Inflammatory macrophage (primary cell): Measurements from ENCODE around the gene PIGP.
"Not testable (repeated sequence)": the region's sequence is repeated elsewhere in the genome, so short reads cannot be mapped to it uniquely, and the experiment has no call there.

Experiments used
- DNase-seq, 2 donors: peaks; one replicate each; pipeline ENCODE4 v3.0.0-alpha.2; 2020 to 2022

The PIGP gene

GRCh38 chr21:37041706-37042271 is 31.1 kb downstream of the PIGP start:
- DNase-seq: no peak

DNA sequence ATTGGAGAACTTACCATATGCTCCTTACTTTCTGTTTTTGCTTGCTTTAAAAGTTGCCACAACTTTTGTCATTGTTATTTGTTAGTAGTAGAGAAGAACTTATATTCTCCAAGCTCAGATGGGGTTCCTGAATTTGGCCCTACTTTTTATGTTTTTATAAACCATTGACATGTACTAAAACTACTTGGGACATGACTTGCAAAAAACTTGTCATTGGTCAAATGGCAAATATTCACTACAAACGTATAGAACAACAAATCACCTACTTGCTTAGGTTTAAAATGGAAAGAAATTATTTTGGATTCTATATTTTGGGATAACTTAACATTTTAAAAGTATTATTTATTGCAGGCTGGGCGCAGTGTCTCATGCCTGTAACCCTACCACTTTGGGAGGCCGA is 32.7 kb downstream of the PIGP start:
- no peak for DNase-seq

DNA sequence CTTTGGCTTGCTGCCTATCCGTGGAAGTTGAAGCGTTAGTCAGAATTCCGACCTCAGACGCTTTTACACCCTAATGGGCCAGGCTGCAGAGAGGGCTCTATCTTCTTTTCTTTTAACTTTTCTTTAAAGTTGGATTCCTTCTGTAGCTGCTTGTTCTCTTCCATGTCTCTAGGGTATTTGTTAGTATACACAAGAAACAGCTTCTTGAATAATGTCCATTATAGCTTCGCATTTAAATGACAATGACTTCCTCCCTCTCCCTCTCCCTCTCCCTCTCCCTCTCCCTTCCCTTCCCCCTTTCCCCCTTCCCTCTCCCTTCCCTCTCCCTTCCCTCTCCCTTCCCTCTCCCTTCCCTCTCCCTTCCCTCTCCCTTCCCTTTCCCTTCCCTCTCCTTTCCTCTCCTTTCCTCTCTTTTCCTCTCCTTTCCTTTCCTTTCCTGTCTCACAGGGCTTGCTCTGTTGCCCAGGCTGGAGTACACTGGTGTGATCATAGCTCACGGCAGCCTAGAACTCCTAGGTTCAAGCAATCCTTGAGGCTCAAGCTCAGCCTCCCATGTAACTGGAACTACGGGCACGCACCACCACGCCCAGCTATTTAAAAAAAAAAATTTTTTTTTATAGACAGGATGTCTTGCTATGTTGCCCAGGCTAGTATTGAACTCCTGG is 33.3 kb downstream of the PIGP start:
- no peak for DNase-seq

DNA sequence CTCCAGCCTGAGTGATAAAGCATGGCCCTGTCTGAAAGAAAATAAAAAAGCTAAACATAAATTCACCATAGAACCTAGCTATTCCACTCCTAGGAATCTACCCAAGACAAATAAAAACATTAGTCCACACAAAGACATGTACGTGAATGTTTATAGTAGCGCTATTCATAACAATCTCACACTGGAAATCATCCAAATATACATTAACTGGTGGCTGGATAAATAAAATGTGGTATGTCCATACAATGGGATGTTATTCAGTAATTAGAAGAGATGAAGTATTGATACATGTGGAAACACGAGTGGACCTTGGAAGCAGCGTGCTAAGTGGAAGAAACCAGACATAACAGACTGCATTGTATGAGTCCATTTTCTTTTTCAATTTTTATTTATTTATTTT is 36.7 kb downstream of the PIGP start:
- no peak for DNase-seq

DNA sequence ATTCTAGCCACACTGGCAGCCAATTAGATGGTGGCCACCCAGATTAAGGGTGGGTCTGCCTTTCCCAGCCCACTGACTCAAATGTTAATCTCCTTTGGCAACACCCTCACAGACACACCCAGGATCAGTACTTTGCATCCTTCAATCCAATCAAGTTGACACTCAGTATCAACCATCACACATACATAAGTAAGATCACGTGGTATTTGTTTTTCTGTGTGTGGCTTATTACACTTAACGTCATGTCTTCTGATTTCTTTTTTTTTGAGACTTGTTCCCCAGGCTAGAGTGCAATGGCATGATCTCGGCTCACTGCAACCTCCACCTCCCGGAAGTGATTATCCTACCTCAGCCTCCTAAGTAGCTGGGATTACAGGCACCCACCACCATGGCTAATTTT is 38.5 kb downstream of the PIGP start:
- DNase-seq: not testable (repeated sequence)

GRCh38 chr21:37032877-37033471 is 39.9 kb downstream of the PIGP start:
- DNase-seq: no peak

DNA sequence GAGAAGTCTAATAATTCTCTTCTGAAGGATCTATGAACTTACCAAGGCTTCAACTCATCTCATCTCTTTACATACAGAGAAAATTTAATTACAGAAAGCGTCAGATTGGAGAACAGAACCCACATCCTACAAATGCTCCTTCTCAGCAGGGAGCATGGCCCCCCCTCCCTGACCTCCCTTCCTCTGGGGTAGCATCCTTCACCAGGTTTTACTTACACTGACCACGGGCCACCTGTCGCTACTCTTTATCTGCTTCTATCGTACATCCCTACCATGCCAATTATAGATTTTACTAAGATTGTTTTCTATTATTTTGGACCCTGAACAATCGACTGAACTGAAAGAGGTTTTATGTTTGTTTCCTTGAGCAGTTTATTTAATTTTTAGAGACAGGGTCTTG is 40.6 kb downstream of the PIGP start:
- no peak for DNase-seq

DNA sequence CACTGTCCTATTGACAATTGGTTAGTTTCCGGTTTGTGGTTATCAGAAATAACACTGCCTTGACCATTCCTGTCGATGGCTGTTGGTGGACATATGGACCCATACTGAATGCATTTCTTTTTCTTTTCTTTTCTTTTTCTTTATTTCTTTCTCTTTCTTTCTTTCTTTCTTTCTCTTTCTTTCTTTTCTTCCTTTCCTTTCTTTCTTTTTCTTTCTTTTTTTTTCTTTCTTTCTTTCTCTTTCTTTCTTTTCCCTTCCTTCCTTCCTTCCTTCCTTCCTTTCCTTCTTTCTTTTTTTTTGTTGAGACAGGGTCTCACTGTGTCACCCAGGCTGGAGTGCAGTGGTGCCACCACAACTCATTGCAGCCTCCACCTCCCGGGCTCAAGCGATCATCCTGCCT is 42.0 kb downstream of the PIGP start:
- no peak for DNase-seq

- no peak for DNase-seq
These were observed 44.3 kb downstream of the PIGP start for GRCh38 chr21:37028570-37028969.

DNA sequence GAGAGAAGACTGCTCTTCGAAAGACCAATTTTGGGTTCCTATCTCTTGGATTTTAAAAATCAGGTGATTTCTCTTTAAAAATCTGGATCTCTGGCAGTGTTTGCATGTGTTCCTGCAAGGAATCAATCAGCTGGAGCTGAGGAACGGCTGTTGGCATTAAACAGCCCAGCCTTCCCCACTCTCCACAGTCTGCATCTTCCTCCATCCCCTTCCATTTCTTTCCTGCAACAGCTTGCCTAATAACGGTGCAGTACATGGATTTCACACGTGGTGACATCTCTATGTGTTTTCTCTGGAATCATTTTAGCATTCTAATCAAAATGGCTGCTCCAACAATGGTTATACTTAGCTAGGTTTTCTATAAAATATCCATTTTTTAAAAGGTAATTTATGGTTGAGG is 46.4 kb downstream of the PIGP start:
- no peak for DNase-seq

GRCh38 chr21:37017951-37018679 is 54.8 kb downstream of the PIGP start:
- DNase-seq: no peak
